ENCODE measurements around the gene PRDM16.

DNA sequence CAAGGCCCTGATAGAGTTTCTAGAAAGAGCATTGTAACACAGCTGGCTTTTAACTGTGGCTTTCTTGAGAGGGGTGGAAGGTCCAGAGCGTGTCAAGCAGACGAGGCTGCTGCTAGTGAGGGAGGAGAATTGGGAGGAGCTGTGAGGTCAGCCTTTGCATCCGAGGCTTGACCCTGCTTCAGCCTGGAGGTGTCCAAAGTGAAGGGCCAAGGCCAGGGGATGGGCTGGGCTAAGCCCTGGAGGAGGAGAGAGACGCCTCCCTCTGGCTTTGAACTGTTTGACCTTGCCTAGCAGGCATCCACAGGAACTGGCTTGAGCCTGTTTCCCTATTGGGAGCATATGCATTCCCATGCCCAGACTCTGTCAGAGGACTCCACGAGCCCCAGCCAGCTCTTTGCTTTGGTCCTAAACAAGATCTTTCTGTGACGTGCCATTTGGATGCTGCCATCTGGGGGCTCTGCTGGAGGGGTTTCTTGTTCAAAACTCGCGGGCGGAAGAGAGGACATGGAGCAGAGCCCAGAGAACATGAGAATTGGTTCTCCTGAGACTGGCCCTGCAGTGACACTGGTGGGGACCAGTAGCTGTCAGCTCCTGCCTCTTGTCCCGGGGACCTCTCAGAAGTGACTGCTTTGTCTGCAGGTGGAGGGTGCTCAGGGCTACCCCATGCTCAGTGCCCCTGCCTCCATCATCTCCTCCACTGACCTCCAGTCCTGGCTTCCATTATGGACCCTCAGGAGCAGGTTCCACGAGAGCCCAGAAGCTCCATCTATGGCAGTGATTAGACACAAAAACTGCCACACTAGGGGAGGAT, 42.2 kb upstream of the PRDM16 start:
- TF ChIP-seq, protein P1, sequence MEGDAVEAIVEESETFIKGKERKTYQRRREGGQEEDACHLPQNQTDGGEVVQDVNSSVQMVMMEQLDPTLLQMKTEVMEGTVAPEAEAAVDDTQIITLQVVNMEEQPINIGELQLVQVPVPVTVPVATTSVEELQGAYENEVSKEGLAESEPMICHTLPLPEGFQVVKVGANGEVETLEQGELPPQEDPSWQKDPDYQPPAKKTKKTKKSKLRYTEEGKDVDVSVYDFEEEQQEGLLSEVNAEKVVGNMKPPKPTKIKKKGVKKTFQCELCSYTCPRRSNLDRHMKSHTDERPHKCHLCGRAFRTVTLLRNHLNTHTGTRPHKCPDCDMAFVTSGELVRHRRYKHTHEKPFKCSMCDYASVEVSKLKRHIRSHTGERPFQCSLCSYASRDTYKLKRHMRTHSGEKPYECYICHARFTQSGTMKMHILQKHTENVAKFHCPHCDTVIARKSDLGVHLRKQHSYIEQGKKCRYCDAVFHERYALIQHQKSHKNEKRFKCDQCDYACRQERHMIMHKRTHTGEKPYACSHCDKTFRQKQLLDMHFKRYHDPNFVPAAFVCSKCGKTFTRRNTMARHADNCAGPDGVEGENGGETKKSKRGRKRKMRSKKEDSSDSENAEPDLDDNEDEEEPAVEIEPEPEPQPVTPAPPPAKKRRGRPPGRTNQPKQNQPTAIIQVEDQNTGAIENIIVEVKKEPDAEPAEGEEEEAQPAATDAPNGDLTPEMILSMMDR (IDR thresholded peaks at IDR 0.05; ENCODE audit: low read depth, low read length, missing input control): no peak
- TF ChIP-seq, protein P2, sequence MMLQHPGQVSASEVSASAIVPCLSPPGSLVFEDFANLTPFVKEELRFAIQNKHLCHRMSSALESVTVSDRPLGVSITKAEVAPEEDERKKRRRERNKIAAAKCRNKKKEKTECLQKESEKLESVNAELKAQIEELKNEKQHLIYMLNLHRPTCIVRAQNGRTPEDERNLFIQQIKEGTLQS (IDR thresholded peaks at IDR 0.05): no peak
- TF ChIP-seq, protein P3, sequence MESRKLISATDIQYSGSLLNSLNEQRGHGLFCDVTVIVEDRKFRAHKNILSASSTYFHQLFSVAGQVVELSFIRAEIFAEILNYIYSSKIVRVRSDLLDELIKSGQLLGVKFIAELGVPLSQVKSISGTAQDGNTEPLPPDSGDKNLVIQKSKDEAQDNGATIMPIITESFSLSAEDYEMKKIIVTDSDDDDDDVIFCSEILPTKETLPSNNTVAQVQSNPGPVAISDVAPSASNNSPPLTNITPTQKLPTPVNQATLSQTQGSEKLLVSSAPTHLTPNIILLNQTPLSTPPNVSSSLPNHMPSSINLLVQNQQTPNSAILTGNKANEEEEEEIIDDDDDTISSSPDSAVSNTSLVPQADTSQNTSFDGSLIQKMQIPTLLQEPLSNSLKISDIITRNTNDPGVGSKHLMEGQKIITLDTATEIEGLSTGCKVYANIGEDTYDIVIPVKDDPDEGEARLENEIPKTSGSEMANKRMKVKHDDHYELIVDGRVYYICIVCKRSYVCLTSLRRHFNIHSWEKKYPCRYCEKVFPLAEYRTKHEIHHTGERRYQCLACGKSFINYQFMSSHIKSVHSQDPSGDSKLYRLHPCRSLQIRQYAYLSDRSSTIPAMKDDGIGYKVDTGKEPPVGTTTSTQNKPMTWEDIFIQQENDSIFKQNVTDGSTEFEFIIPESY (IDR thresholded peaks at IDR 0.05): no peak
- TF ChIP-seq NR2F2 (IDR thresholded peaks at IDR 0.05) (no peak), FOXA1 (IDR thresholded peaks at IDR 0.05) (no peak), GABPA (IDR thresholded peaks at IDR 0.05 in 1 of 2, conservative IDR thresholded peaks at IDR 0.05 in 1 of 2) (no peak), RXRA (IDR thresholded peaks at IDR 0.05) (no peak), TAF1 (conservative IDR thresholded peaks at IDR 0.05) (no peak), EGR1 (IDR thresholded peaks at IDR 0.05; ENCODE audit: low read depth in 2 of 2) (no peak), RAD21 (IDR thresholded peaks at IDR 0.05) (no peak)
- TF ChIP-seq, protein P4, sequence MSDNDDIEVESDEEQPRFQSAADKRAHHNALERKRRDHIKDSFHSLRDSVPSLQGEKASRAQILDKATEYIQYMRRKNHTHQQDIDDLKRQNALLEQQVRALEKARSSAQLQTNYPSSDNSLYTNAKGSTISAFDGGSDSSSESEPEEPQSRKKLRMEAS (IDR thresholded peaks at IDR 0.05): no peak
